ENCODE data around the gene OXCT1.

Gene OXCT1

DNA sequence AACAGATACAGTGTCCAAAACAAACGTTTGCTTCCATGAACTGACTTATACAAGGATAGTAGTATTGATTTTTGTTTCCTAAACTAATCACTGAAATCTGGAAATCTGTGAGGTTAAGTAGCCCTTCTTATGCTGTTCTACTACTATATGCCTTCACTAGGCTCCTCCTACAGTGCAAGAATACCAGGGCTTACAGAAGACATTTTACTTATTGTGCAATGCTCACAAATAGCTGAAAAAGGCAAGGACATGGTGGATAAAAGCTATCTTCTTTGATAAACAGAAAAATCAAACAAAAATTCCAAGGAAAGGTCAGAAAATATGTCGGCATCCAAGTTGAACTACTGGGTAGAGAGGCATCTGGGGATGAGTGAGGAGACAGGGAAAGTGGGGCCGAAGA, 61.9 kb downstream of the OXCT1 start:
- no peaks in the 10 kb centered on the region for H3K4me1 ChIP-seq
- H3K27ac ChIP-seq, result no peak overlapping the region
- TF ChIP-seq Cebpa-rat (IDR thresholded peaks at IDR 0.05), result 0 out of 22 replicates have a peak, but pooled peaks of 1 of the 11 experiments have one; percentile 16
- H3K9ac ChIP-seq, result no peak overlapping the region
- peaks cover 25 to 60% (median 46%) of the 10 kb centered on the region in 11 experiments for H3K36me3 ChIP-seq
- no peak overlapping the region for H3K4me2 ChIP-seq
- no peaks in the 10 kb centered on the region for H4K20me1 ChIP-seq
- H3K4me3 ChIP-seq, result no peak overlapping the region
- no peaks in the 10 kb centered on the region for H3K27me3 ChIP-seq
- no peaks in the 10 kb centered on the region for H3K9me3 ChIP-seq (replicated peaks in 1 of 11)

DNA sequence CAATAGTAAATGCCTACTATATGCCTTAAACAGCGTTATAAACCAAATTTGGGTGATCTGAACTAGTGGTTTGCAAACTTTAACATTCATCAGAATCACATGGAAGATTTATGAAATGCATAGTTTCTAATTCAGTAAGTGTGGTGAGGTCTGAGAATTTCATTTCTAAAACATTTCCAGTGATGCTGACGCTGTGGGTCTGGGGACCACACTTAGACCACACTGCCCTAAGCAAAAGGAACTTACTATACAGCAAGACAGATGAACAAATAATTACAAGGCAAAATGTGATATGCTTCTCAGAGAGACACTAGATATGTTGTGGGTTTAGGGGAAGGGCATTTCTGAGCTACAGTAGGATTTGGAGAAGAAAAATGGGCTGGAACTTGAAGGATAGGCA, 72.6 kb downstream of the OXCT1 start:
- Histone ChIP-seq H3K9me3 (replicated peaks in 1 of 11) (no peaks in the 10 kb centered on the region), H3K27ac (no peak overlapping the region), H3K9ac (no peak overlapping the region), H4K20me1 (no peaks in the 10 kb centered on the region; a peak in 2 of 22 replicates), H3K36me3 (peaks cover 35 to 100% (median 73%) of the 10 kb centered on the region in 11 experiments), H3K4me3 (no peak overlapping the region), H3K4me2 (no peak overlapping the region), H3K4me1 (no peaks in the 10 kb centered on the region), H3K27me3 (no peaks in the 10 kb centered on the region)
- TF ChIP-seq Cebpa-rat (IDR thresholded peaks at IDR 0.05), result no peak

DNA sequence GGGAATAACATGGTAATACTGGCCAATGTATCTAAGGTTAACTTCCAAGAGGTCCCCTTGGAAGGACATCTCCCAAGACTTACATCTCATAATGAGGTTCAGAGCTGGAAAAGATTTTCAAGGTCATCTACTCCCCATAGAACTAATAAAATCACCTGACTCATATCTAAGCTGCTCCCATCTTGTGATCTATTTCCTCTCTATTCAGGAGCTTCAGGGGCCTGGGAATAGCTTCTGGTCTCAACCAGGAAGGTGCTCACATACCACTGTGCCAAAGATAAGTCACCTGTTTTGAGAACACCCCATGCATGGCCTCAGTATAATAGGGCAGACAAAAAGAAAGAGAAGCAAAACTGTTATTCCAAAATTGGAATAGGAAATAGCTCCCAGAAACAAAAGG, 74.2 kb downstream of the OXCT1 start:
- H3K4me1 ChIP-seq, result no peaks in the 10 kb centered on the region
- H3K36me3 ChIP-seq, result peaks cover 35 to 100% (median 82%) of the 10 kb centered on the region in 11 experiments
- H3K27me3 ChIP-seq, result no peaks in the 10 kb centered on the region
- H4K20me1 ChIP-seq, result no peaks in the 10 kb centered on the region; a peak in 2 of 22 replicates
- no peaks in the 10 kb centered on the region for H3K9me3 ChIP-seq (replicated peaks in 1 of 11)
- no peak overlapping the region for H3K9ac ChIP-seq
- TF ChIP-seq Cebpa-rat (IDR thresholded peaks at IDR 0.05), result no peak
- H3K4me3 ChIP-seq, result no peak overlapping the region
- no peak overlapping the region for H3K27ac ChIP-seq
- no peak overlapping the region for H3K4me2 ChIP-seq

- no peak overlapping the region for H3K4me2 ChIP-seq
- TF ChIP-seq Cebpa-rat (IDR thresholded peaks at IDR 0.05), result no peak
Measured at GRCh38 chr5:41795125-41795524, 75.1 kb downstream of the OXCT1 start.

GRCh38 chr5:41794471-41794870, 75.8 kb downstream of the OXCT1 start:
- Histone ChIP-seq H3K27me3 (no peaks in the 10 kb centered on the region), H3K4me3 (no peak overlapping the region), H3K4me1 (no peaks in the 10 kb centered on the region), H4K20me1 (no peaks in the 10 kb centered on the region; a peak in 2 of 22 replicates), H3K4me2 (no peak overlapping the region), H3K27ac (no peak overlapping the region), H3K9ac (no peak overlapping the region), H3K9me3 (replicated peaks in 1 of 11) (no peaks in the 10 kb centered on the region), H3K36me3 (peaks cover 24 to 97% (median 69%) of the 10 kb centered on the region in 11 experiments)
- TF ChIP-seq Cebpa-rat (IDR thresholded peaks at IDR 0.05), result no peak

More at GRCh38 chr5:41795125-41795524, 75.1 kb downstream of the OXCT1 start:
- no peaks in the 10 kb centered on the region; a peak in 2 of 22 replicates for H4K20me1 ChIP-seq
- no peaks in the 10 kb centered on the region for H3K9me3 ChIP-seq (replicated peaks in 1 of 11)
- peaks cover 27 to 100% (median 74%) of the 10 kb centered on the region in 11 experiments for H3K36me3 ChIP-seq
- H3K27me3 ChIP-seq, result no peaks in the 10 kb centered on the region
- H3K4me3 ChIP-seq, result no peak overlapping the region
- H3K9ac ChIP-seq, result no peak overlapping the region
- H3K4me1 ChIP-seq, result no peaks in the 10 kb centered on the region
- H3K27ac ChIP-seq, result no peak overlapping the region

- H3K9ac ChIP-seq, result no peak overlapping the region
- H4K20me1 ChIP-seq, result no peaks in the 10 kb centered on the region; a peak in 2 of 22 replicates
- H3K4me2 ChIP-seq, result no peak overlapping the region
- H3K27ac ChIP-seq, result no peak overlapping the region
- no peaks in the 10 kb centered on the region for H3K9me3 ChIP-seq (replicated peaks in 1 of 11)
- no peak overlapping the region for H3K4me3 ChIP-seq
- H3K4me1 ChIP-seq, result no peaks in the 10 kb centered on the region
- H3K27me3 ChIP-seq, result no peaks in the 10 kb centered on the region
- TF ChIP-seq Cebpa-rat (IDR thresholded peaks at IDR 0.05), result no peak
- H3K36me3 ChIP-seq, result peaks cover 24 to 87% (median 63%) of the 10 kb centered on the region in 11 experiments
Measured at GRCh38 chr5:41793141-41793770, 77.0 kb downstream of the OXCT1 start.

DNA sequence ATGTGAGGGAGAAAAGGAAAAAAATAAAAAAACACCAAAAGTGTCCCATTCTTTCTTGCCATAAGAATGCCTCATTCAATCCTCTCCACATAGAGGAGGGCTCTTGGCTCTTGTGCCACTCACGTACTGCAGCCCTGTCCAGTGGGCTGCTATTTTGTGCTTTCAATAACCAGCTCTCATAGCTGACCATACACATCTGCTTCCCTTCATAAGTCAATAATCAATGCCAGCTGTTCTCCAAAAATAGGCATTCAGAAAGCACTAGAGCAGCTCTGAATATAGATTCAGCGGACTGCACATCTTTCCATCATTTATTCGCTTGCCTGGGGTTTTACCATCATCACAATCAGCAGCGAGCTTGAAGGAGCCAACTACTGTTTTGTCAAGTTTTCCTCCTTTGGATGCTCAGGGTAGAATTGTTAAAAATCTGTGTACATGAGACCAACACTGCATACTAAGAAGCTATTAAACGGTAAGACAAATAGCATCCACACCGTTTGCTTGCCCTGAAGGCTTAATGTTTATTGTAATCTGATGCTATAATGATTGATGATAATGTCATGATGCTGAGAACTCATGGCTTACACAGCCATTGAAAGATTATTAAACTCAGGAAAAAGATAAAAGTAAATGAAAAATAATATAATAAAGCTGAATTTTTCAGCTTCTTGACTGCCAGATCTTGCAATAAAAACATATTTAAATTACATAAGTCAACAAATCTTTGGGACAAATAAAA, 80.0 kb downstream of the OXCT1 start:
- Histone ChIP-seq H4K20me1 (no peaks in the 10 kb centered on the region; a peak in 1 of 22 replicates), H3K27me3 (no peaks in the 10 kb centered on the region), H3K4me1 (peaks cover 0 to 7% (median 0%) of the 10 kb centered on the region in 10 experiments; a peak in 2 of 20 replicates), H3K4me2 (no peak overlapping the region), H3K9me3 (replicated peaks in 1 of 11) (no peaks in the 10 kb centered on the region), H3K27ac (no peak overlapping the region), H3K9ac (no peak overlapping the region), H3K36me3 (peaks cover 16 to 85% (median 64%) of the 10 kb centered on the region in 11 experiments; a peak in 21 of 22 replicates), H3K4me3 (no peak overlapping the region)
- no peak for TF ChIP-seq Cebpa-rat (IDR thresholded peaks at IDR 0.05)

GRCh38 chr5:41789434-41789833, 80.8 kb downstream of the OXCT1 start:
- Histone ChIP-seq H3K9ac (no peak overlapping the region), H3K9me3 (replicated peaks in 1 of 11) (no peaks in the 10 kb centered on the region), H3K4me2 (no peak overlapping the region), H3K4me1 (peaks cover 0 to 7% (median 0%) of the 10 kb centered on the region in 10 experiments; a peak in 2 of 20 replicates), H3K36me3 (peaks cover 11 to 82% (median 60%) of the 10 kb centered on the region in 11 experiments; a peak in 20 of 22 replicates), H3K27me3 (no peaks in the 10 kb centered on the region), H4K20me1 (no peaks in the 10 kb centered on the region), H3K4me3 (no peak overlapping the region), H3K27ac (no peak overlapping the region)
- no peak for TF ChIP-seq Cebpa-rat (IDR thresholded peaks at IDR 0.05)

DNA sequence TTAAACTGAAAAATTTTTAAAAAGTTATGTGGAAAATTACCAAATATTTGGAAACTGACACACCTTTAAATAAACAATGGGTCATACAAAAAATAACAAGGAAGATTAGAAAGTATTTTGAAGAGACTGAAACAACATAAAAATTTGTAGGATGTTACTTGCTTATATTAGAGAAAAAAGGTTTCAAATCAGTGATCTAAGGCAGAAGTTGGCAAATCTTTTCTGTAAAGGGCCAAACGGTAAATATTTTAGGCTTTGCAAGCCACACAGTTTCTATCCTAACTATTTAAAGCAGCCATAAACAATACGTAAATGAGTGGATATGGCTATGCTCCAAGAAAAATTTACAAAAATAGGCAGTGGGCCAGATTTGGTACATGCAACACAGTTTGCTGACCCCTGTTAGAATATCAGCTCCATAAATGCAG, 81.3 kb downstream of the OXCT1 start:
- Histone ChIP-seq H3K9ac (no peak overlapping the region), H3K9me3 (replicated peaks in 1 of 11) (no peaks in the 10 kb centered on the region), H3K27ac (no peak overlapping the region), H3K4me1 (peaks cover 0 to 7% (median 0%) of the 10 kb centered on the region in 10 experiments; a peak in 2 of 20 replicates), H3K27me3 (no peaks in the 10 kb centered on the region), H4K20me1 (no peaks in the 10 kb centered on the region), H3K4me3 (no peak overlapping the region), H3K4me2 (no peak overlapping the region), H3K36me3 (peaks cover 8 to 82% (median 60%) of the 10 kb centered on the region in 11 experiments; a peak in 20 of 22 replicates)
- TF ChIP-seq Cebpa-rat (IDR thresholded peaks at IDR 0.05), result no peak

Measured in BLaER1 treated with 17β-estradiol and CSF1 and Interleukin-3, amounts not matched to agents 10 nM and 100 nM (cell line).